GM18909 (cell line): ENCODE data around the gene GPD2.
"Not testable (repeated sequence)": the region's sequence is repeated elsewhere in the genome, so short reads cannot be mapped to it uniquely, and the experiment has no call there.

Experiments used
- ATAC-seq: cut with Tn5 transposase; IDR thresholded peaks from one replicate; pipeline ENCODE4 v1.9.1; 2021; ENCODE audit warnings: mild to moderate bottlenecking; ENCODE audit not compliant: unreplicated experiment, poor library complexity

GPD2 gene

DNA sequence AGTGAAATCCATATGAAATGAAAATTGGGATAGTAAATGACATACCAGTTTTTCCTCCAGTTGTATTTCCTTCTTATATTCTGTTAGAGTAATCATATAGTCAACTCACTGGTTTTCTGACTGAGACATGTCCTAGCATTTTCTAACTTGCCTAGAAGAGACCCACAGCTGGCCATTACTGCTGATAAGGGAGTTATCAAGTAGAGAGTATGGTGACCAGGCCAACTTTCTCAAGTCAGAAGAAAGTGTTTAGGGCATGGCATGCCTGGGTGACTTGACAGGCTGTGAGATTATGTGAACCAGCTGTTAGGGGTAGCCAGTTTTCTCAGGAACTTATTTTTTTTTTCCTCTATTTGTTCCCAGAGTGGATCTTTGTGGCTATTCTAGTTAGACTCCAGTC is 81.2 kb downstream of the GPD2 start:
- no peak for ATAC-seq

- ATAC-seq: no peak
These were observed 82.0 kb downstream of the GPD2 start for GRCh38 chr2:156518138-156518537.

DNA sequence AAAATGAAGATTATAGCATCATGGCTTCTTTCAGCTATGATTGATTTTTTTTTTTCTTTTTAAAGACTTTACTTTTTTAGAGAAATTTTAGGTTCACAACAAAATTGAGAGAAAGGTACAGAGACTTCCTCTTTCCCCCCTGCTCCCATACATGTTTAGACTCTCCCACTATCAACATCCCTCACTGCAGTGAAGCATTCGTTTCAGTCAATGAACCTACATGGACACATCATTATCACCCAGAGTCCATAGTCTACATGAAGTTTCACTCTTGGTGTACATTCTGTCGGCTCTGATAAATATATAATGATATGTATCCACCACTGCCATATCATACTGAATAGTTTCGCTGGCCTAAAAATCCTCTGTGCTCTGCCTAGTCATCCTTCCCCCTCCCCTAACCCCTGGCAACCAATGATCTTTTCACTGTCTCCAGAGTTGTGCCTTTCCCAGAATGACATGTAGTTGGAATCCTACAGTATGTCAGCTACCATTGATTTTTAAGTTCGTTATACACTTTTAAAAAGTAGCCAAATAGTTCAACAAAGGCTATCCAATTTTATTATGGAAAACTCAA is 86.8 kb downstream of the GPD2 start:
- ATAC-seq: no peak

- peak; percentile 97 for ATAC-seq
These were observed 90.9 kb downstream of the GPD2 start for GRCh38 chr2:156526950-156527636.

DNA sequence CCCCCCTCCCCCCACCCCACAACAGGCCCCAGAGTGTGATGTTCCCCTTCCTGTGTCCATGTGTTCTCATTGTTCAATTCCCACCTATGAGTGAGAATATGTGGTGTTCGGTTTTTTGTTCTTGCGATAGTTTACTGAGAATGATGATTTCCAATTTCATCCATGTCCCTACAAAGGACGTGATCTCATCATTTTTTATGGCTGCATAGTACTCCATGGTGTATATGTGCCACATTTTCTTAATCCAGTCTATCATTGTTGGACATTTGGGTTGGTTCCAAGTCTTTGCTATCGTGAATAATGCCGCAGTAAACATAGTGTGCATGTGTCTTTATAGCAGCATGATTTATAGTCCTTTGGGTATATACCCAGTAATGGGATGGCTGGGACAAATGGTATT is 92.4 kb downstream of the GPD2 start:
- not testable (repeated sequence) for ATAC-seq

DNA sequence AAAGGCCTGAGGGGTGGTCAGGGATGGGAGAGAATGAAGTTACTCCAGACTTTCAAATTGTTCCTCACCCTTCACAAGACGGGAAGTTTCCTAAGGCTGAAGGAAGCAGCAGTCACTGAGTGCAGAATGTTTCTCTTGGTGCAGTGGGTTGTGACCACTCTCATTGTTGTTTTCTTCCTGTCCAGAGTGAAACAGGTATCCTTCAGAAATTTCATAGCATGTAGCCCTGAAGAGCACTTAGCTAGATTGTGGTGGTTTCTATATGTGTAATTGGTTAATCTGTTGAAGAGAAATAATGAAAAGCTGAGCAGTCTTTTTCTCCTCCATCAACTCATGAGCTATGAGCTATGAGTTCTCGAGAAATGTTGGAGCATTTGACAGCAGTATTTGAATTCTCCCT is 96.8 kb downstream of the GPD2 start:
- ATAC-seq: peak; percentile 70

DNA sequence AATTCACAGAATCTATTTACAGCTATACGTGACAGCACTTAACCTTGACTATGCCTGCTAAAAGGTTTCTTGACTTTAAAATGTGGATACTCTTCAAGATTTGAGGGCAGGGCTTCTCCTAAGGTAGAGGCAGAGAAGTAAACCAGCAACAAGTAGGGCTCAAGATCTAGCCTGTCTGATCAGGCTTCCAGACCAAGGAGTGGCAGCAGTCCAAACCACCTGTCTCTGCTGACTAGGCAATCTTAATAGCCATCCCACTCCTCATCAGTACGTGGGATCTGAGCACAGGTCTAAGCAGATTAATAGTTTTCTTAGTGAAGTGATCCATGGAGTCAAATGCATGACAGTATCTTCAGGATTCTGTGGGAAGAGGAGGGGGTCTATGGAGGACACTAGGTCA is 100.4 kb downstream of the GPD2 start:
- no peak for ATAC-seq

DNA sequence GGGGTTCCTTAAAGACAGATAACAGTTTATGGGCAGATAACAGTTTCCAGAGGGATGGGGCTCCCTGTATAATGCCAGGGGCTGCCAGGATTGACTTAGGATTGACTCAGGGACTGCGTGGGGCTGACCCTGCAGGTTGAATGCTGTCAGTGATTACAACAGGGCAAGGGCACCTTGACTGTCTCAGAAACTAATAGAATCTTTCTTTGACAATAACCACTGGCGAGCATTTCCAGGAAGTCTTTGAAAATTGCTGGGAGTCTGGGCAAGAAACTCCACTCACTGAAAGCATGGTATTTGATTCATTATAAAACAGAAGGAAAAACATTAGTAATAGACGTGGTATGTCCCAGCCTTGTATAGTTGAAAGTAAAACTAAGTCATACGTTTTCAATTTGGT is 101.0 kb downstream of the GPD2 start:
- ATAC-seq: no peak

GRCh38 chr2:156538083-156538504 is 101.9 kb downstream of the GPD2 start:
- ATAC-seq: peak; percentile 64

DNA sequence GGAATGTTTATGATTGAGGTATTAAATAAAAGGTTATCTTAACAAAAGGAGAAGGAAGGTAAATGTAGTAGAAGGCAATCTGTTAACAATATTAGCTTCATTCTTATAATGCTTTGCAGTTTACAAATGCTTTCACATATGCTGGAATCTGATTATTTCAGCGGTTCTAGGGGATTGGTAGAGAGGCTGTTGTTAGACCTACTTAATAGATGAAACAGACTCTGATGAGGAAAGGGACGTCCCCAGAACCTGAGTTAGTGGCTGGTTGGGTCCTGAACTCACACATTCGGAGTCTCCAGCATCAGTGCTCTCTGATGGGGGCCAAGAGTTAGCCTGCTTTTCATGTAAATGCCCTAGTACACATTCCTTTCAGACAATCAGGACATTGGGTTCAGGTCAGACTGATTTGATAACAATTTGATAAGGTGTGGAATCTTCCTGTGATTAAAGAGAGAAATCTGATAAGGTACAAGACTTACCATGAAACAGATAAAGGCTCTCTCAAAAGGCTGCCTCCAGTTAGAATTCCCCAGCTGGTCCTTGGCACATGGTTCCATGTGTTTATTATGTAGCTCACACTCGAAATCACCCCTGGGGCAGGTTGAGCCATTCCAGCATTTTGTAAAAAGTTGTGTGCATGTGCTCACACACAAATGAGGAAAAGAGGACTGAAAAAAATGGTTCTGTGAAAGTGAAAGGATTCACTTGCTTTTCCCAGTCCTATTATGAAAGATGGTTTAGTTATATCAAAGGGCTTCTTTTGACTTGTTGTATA is 103.1 kb downstream of the GPD2 start:
- no peak for ATAC-seq

DNA sequence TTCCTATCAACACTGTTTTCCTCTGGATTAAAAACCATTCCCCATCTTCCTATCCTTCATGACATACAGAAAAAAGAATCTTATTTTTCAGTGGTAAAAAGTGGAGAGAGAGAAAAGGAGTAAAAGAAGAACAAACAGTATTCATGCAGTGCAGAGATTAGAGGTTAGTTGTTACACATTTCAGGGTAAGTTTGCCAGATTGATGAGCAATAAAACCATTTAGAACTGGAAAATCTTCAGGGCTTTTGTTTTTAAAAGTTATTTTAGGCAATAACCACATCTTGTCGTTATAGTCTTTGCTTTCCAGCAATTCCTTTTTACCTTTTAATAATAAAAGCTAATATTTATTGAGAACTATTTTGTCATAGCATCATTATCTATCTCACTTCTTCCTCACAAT is 104.5 kb downstream of the GPD2 start:
- ATAC-seq: no peak

- peak; percentile 40 for ATAC-seq
These were observed 105.0 kb downstream of the GPD2 start for GRCh38 chr2:156541229-156541628.

GRCh38 chr2:156541706-156542105 is 105.5 kb downstream of the GPD2 start:
- no peak for ATAC-seq

DNA sequence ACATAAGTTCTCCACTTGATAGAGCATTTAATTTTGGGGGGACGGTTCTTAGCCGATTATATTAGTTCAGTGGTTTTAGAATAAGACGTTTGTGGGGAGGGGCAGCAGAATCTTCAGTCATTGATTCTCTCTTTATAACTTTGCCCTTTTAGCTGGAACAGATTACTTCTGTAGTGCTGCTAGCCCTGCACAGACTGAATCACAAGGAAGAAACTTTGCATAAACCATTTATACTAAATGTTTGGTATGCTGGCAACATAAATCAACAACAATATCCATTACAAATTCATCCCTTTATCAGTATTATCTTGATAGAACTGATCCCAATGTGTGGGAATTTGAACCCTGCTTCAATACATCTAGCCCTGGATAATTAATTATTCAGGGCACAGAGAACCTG is 112.2 kb downstream of the GPD2 start:
- ATAC-seq: no peak

DNA sequence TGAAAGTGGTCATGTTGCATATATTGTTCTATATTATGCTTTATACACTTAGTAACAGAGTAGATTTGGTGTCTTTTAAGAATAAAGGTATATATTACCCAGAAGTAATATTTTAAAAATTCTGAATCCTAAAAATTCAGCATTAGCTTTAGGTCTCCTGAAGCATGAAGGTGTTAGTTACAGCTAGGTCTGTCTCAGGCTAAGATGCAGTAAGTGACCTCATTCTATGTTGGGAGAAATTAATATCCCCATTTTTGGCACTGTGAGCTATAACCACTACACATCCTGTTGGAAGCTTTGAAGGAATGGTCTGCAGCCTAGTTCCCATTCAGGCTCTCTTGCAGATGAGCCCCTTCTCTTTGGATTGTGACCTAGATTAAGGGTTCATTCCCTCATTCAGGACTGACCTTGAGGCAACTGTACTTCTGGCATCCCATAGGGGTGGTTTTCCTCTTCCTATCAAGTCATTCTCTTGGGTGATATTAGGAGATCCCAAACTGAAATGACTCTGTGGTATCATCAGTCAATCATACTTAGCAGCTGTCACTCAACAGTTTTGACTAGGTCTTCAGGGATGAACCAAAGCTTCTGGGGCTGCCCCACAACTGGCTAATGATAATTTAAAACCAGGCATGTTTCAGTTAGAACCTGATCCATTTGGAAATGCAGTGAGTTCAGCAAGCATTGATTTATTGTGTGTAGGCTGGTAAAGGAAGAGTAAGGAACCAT is 117.7 kb downstream of the GPD2 start:
- no peak for ATAC-seq

DNA sequence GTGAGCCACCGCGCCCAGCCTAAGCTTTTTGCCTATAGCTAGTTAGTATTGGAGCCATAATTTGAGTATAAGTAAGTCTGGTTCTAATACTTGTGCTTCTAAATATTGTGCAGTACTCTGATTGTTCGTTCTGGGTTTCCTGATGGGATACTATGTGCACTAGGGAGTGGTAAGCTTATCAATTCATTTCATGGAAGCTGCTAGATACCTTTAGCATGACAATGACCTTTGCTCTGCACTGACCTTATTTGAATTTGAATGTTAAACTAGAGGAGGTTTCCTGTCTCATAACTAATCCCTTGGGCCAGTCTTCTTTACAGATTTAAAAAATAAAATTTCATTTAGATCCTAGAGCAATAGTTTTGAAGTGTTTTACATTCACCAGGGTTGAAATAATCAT is 125.1 kb downstream of the GPD2 start:
- ATAC-seq: no peak

- ATAC-seq: no peak
These were observed 125.9 kb downstream of the GPD2 start for GRCh38 chr2:156562124-156562523.

GRCh38 chr2:156563994-156564753 is 128.0 kb downstream of the GPD2 start:
- no peak for ATAC-seq

DNA sequence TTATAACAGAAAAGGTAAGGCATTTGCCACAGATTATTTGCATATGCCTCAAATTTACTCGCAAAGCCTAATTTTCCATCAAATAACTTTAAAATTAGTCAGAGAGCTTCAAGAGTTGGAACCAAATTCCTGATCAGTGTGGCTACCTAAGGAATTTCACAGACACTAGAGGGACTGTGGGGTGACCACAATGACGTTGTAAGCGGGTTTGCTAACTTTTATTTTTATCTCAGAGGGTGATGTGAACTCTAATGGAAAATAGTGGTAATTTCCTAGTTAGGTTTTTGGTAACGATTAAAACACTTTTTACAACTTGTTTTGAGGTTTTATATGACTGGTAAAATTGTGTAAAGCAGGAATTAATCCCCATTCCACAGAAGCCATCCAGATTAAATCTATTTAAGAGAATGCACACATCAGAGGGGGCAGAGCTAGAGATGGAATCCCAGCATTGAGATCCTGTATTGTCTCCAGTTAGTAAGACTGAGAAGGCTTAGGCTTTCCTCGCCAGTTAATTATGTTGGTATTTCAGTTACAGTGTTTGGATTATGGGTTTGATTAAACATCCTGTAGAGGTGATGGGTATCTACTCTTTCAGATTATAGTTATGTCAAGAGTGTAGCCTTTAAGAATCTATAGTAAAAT is 129.0 kb downstream of the GPD2 start:
- no peak for ATAC-seq

DNA sequence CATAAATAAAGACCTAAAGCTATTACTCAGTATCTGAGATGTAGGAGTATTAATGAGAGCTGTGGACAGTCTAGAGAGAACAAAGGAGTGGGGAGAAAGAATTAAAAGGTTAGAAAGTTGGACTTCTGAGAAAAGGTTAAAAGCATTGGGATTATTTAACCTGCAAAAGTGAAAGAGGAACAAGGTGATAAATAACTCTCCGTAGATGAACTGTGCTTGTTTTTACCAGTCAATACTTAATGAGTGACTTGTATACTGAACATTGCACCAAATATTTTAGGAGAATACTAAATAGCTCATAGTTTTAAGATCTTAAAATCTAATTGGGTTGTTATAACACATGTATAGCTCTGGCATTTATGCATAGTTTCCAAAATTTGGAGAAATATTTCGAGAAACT is 137.5 kb downstream of the GPD2 start:
- peak; percentile 75 for ATAC-seq
